ENCODE data around the gene BCL2A1.

DNA sequence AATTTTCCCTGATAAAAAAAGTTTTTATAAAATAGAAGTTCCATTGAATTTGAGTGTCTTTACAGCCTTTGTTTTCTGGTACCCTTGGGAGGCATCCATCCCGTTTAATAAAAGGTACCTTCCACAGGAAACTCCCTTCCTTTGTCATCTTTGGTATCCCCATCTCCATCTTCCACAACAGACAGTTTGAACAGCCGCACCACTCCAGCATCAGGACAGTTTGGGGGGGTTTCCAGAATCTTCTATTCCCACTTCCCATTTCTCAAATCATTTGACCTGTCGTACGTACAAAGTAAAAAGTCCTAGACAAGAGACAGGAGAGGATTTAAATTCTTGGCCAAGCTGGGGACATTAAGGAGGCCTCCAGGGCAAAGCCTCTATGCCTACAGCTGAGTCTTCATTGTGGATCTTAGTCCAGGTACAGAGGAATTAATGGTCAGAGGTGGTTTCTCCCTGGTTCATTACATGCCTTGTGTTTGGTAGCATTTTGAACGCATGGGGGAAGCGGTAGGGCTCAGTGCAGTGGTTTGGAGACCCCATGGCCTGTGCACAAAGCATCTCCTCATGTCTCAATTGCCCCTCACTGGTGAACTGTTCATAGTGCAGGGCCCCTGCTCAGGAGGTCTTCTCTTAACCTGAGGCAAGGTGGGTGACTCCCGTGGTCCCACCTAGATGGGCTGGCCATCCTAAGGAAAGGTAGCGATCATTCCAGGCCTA, 19.4 kb upstream of the BCL2A1 start:
- no peak; the same call in 1 of the 2 replicates for TF ChIP-seq CTCF (IDR thresholded peaks at IDR 0.05; ENCODE audit: low read depth, low read length)
- no peak for TF ChIP-seq EZH2phosphoT487 (IDR thresholded peaks at IDR 0.05; ENCODE audit: low read depth)
